ENCODE results near the gene METTL9.
"Not testable (repeated sequence)": the region's sequence is repeated elsewhere in the genome, so short reads cannot be mapped to it uniquely, and the experiment has no call there.

METTL9 gene

GRCh38 chr16:21610006-21610544, 10.7 kb downstream of the METTL9 start:
- DNase-seq (ENCODE audit: low read depth in 4 of 4, low spot score in 1 of 4): no peak

- no peak for DNase-seq (ENCODE audit: low read depth in 4 of 4, low spot score in 1 of 4)
Observed at GRCh38 chr16:21610766-21611165, 11.4 kb downstream of the METTL9 start.

GRCh38 chr16:21611198-21611555, 11.8 kb downstream of the METTL9 start:
- DNase-seq (ENCODE audit: low read depth in 4 of 4, low spot score in 1 of 4): no peak

GRCh38 chr16:21611556-21612384, 12.4 kb downstream of the METTL9 start:
- no peak for DNase-seq (ENCODE audit: low read depth in 4 of 4, low spot score in 1 of 4)

- no peak for DNase-seq (ENCODE audit: low read depth in 4 of 4, low spot score in 1 of 4)
Observed at GRCh38 chr16:21613361-21613760, 14.0 kb downstream of the METTL9 start.

GRCh38 chr16:21613781-21614180, 14.4 kb downstream of the METTL9 start:
- DNase-seq (ENCODE audit: low read depth in 4 of 4, low spot score in 1 of 4): no peak

DNA sequence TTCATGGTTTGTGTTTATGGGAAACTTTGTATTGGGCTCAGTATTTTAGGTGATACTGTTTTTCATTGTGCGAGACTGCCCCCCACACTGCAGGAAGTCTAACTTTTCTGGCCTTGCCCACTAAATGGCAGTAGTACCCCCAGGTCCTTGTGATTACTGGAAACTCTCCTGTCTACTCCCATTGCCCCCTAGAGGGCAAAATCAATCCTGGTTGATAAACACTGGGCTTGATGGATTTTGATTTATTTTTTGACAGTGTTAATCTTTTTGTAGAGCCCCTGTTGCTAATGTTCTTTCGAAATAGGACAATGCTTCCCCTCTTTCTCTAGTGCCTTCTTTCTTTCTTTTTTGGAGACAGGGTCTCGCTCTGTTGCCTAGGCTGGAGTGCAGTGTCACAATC, 15.5 kb downstream of the METTL9 start:
- no peak for DNase-seq (ENCODE audit: low read depth in 4 of 4, low spot score in 1 of 4)

GRCh38 chr16:21617607-21618006, 18.2 kb downstream of the METTL9 start:
- DNase-seq (ENCODE audit: low read depth in 4 of 4, low spot score in 1 of 4): no peak

DNA sequence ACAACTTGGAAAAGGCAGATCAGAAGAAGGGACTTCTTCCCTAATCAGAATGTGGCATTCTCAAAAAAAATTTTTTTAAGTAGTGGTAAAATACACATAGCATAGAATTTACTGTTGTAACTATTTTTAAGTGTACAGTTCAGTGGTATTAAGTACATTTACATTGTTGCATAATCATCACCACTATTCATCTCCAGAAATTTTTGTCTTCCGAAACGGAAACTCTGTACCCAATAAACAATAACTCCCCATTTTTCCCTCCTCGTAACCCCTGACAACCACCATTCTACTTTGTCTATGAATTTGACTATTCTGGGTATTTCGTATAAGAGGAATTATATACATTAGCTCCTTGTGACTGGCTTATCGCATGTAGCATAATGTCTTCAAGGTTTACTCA, 18.9 kb downstream of the METTL9 start:
- no peak for DNase-seq (ENCODE audit: low read depth in 4 of 4, low spot score in 1 of 4)

GRCh38 chr16:21619765-21620425, 20.5 kb downstream of the METTL9 start:
- DNase-seq (ENCODE audit: low read depth in 4 of 4, low spot score in 1 of 4): no peak

DNA sequence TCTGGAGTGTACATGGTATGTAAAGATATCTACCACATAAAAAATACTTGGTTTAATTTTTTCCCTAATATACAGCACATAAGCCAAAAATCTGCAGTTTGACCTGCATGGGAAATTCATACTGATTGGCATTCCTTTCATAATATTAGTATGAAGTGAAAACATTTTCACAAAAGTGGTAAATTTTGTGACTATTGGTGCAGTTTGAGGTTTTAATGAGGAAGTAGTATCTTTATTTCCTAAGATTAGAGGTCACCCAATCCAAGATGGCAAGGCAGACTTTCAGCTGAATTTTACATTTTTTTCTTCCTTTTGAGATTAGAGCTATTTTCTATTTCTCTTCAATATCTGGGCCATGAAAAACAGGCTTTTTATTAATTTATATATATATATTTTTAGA, 21.2 kb downstream of the METTL9 start:
- DNase-seq (ENCODE audit: low read depth in 4 of 4, low spot score in 1 of 4): no peak

DNA sequence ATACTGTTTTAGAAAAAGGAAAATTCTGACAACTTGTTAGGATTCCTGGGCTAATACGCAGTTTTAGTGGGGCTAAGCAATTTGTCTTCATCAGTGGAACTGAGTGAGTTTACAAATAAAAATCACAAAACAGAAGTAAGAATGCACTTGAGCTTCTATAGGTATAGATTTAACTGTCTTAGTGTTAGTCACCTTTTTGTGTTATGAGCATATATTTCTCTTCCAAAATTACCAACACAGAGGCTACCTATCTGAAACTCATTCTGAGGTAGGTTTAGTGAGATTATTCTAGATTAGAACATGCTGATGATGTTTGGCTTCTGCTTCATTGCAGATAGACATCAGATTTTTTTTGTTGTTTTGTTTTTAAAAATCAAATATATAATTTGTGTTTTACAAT, 23.2 kb downstream of the METTL9 start:
- no peak for DNase-seq (ENCODE audit: low read depth in 4 of 4, low spot score in 1 of 4)

DNA sequence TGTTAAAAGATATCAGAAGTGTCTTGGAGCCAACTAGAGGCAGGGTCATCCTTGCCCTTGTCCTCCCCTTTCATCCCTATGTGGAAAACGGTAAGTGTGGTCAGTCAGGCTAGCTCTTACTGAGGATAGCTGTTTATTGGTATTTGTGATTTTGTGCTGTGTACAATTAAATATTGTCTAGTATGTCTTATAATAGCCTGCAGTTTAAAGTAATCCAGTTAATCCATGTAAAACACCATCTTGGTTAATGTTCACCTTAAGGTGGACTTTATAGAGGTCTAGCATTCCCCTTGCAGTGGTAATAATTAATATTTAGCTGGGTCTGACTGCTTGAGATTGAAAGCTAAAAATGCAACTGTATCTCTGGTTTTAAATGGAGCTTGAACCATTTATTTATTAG, 25.6 kb downstream of the METTL9 start:
- DNase-seq (ENCODE audit: low read depth in 4 of 4, low spot score in 1 of 4): no peak

DNA sequence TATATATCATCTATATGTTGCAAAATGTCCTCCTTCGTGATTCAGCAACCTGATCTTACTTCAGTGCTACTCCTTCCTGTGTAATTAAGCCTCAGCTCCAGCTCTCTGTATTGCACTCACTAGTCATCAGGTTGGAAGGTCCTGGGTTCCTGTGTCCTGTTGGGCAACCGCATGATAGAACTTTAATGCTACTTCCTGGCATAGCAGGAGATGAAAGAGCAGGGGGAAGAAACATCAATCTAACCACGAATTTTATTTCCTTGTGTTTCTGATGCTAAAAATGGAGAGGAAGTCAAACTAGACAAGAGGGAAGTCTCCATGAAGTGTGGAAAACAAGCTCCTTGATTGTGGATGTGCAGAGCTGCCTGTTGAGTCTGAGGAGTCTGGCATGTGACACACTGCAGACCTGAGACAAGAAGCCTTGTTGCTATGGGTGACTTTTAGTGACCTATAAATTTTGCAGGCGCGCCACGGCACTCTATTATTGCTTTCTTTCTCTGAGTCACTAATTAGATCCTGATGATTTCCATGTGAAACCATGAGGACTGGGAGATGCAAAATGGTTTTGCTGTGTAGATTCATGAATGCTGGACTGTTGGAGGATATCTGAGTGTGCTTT, 27.4 kb downstream of the METTL9 start:
- no peak for DNase-seq (ENCODE audit: low read depth in 4 of 4, low spot score in 1 of 4)

DNA sequence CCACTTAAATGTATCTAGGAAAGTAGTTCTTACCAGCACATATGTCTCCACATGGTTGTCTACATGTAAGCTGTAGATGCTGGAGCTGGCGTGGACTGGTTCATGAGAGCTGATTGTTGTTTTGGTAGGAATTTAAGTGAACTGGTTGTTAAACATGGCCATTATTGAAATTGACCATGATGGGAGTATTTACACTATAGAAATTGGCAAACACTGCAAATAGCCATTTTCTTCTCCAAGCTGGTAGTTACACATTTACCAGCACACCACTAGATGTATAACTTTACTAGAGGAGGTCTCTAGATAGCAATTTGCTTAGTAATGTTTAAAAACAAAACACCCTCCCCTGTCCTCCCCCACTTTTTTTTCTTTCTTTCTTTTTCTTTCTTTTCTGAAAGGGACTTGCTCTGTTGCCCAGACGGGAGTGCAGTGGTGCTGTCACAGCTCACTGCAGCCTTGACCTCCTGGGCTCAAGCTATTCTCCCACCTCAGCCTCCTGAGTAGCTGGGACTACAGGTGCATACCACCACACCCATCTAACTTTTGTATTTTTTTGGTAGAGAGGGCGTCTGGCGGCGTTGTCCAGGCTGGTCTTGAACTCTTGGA, 28.8 kb downstream of the METTL9 start:
- DNase-seq (ENCODE audit: low read depth in 4 of 4, low spot score in 1 of 4): no peak

- DNase-seq (ENCODE audit: low read depth in 4 of 4, low spot score in 1 of 4): no peak
Observed at GRCh38 chr16:21628772-21629171, 29.4 kb downstream of the METTL9 start.

DNA sequence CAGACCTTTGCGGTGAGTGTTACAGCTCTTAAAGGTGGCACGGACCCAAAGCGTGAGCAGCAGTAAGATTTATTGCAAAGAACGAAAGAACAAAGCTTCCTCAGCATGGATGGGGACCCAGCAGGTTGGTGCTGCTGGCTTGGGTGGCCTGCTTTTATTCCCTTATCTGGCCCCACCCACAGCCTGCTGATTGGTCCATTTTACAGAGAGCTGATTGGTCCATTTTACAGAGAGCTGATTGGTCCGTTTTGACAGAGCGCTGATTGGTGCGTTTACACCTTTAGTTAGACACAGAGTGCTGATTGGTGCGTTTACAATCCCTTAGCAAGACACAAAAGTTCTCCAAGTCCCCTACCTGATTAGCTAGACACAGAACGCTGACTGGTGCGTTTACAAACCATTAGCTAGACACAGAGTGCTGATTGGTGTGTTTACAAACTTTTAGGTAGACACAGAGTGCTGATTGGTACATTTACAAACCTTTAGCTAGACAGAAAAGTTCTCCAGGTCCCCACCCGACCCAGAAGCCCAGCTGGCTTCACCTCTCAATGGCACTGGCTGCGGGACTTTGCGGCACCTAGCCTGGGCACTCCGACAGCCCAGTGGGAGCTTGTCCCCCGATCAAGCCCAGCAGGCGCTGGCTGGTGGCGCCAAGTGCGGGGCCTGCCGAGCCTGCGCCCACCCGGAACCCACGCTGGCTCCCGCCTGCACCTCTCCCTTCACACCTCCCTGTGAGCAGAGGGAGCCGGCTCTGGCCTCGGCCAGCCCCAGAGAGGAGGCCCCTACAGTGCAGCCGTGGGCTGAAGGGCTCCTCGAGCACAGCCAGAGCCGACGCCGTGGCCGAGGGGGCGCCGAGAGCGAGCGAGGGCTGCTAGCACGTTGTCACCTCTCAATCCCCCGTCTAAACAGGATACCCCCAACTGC, 30.5 kb downstream of the METTL9 start:
- not testable (repeated sequence) for DNase-seq (ENCODE audit: low read depth in 4 of 4, low spot score in 1 of 4)

GRCh38 chr16:21630866-21631265, 31.5 kb downstream of the METTL9 start:
- DNase-seq (ENCODE audit: low read depth in 4 of 4, low spot score in 1 of 4): not testable (repeated sequence)

DNA sequence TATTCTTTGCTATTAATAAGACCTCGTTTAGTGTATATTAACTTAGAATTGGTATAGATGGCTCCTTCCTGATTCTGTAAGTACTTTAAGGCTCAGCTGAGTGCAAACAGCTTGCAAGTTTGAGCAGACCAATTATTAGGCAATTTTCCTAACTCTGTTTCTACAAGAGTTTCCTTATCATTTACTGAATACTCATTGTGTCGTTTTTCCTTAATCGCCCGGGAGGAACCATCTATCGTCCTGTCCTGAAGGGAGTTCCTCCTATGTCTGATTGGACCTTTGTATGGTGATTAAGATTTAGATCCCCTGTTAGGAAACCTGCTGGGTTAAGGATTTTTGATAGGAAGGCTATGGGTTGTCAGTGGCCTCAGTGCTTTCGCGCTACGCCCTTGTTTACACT, 32.0 kb downstream of the METTL9 start:
- DNase-seq (ENCODE audit: low read depth in 4 of 4, low spot score in 1 of 4): not testable (repeated sequence)

DNA sequence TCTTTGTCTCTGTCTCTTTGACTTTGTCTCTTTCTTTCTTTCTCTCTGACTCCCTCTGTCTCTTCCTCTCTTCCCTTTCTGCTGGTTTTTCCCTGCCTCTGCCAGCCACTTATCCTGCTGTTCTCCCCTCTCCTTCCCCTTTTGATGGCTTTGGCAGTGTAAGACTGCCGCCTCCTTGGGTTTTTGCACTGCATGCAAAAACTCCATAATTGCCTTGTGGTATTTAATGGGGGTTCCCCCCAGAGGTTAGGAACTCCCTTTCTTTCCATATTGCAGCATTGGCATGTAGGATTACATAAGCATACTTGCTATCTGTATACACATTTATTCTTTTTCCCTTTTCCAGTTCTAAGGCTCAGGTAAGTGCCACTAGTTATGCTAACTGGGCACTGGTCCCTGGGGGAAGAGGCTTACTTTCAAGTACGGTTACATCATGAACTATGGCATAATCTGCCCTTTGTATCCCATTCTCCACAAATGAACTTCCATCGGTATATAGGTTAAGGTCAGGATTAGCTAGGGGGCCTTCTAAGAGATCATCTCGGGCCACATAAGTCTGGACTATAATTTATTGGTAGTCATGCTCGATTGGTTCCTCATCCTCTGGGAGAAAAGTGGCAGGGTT, 32.7 kb downstream of the METTL9 start:
- not testable (repeated sequence) for DNase-seq (ENCODE audit: low read depth in 4 of 4, low spot score in 1 of 4)
